Spleen (tissue), 11 donors: Measurements from ENCODE around the gene FAM193A. TPM values are rescaled to one million over a fixed set of nuclear protein-coding genes. Genes with fewer than 3 reads are reported as not detected.
A peak's percentile ranks its signal among the peaks of the same experiment; 100 is the strongest.

ENCODE experiments used
- DNase-seq: peaks from one replicate; pipeline ENCODE4 v3.0.0-alpha.2; 2020
- H3K27ac ChIP-seq, 8 donors: fragments of 200-600 bp; sonication (generic) in 7 of 8; 1 replicate in 4 of 8; 2 replicates in 4 of 8; pipeline versions ENCODE4 v1.5.0 to v1.8.0; 2016 to 2021; ENCODE audit warnings: inconsistent platforms in 4 of 8, mild to moderate bottlenecking in 4 of 8, moderate library complexity in 1 of 8
- H3K27me3 ChIP-seq, 7 donors: fragments of 200-600 bp; sonication (generic) in 6 of 7; replicated peaks in 1 of 7; 1 replicate in 4 of 7; 2 replicates in 3 of 7; pipeline versions ENCODE4 v1.5.0 to v1.8.0; 2016 to 2021; ENCODE audit warnings: inconsistent platforms in 3 of 7, mild to moderate bottlenecking in 1 of 7
- H3K36me3 ChIP-seq, 6 donors: fragments of 200-600 bp; sonication (generic) in 5 of 6; 1 replicate in 4 of 6; 2 replicates in 2 of 6; pipeline versions ENCODE4 v1.5.0 to v1.8.0; 2016 to 2021; ENCODE audit warnings: inconsistent platforms in 2 of 6
- H3K4me1 ChIP-seq, 6 donors: fragments of 200-600 bp; sonication (generic) in 5 of 6; 1 replicate in 3 of 6; 2 replicates in 3 of 6; pipeline versions ENCODE4 v1.5.0 to v1.8.0; 2016 to 2021; ENCODE audit warnings: inconsistent platforms in 3 of 6
- H3K4me3 ChIP-seq, 8 donors: fragments of 200-600 bp; sonication (generic) in 7 of 8; 1 replicate in 4 of 8; 2 replicates in 4 of 8; pipeline versions ENCODE4 v1.5.0 to v1.8.0; 2016 to 2021; ENCODE audit warnings: inconsistent platforms in 4 of 8, mild to moderate bottlenecking in 4 of 8, moderate library complexity in 2 of 8
- H3K9me3 ChIP-seq, 8 donors: fragments of 200-600 bp; sonication (generic) in 7 of 8; 1 replicate in 4 of 8; 2 replicates in 4 of 8; pipeline versions ENCODE4 v1.5.0 to v1.8.0; 2016 to 2021; ENCODE audit warnings: inconsistent platforms in 4 of 8
- CTCF ChIP-seq, 11 experiments: fragments of 200-600 bp in 7 of 11; fragments of 450-650 bp in 4 of 11; sonication (generic) in 4 of 11; IDR thresholded peaks in 8 of 11; conservative IDR thresholded peaks in 3 of 11; 1 replicate in 7 of 11; 2 replicates in 4 of 11; pipeline versions ENCODE4 v1.4.0 to v1.8.0; 2016 to 2021; ENCODE audit warnings: antibody characterized with exemption in 11 of 11, inconsistent platforms in 4 of 11, mild to moderate bottlenecking in 1 of 11
- POLR2A ChIP-seq, 3 donors: fragments of 450-650 bp; IDR thresholded peaks; one replicate each; pipeline ENCODE4 v1.5.1; 2017; ENCODE audit warnings: antibody characterized with exemption in 3 of 3, mild to moderate bottlenecking in 1 of 3
- POLR2AphosphoS5 ChIP-seq, 3 donors: sonication (generic); formaldehyde crosslinking; IDR thresholded peaks; one replicate each; pipeline ENCODE4 v1.5.1; 2017; ENCODE audit warnings: antibody characterized with exemption in 3 of 3
- WGBS, 5 donors: extraction: QIAGEN DNeasy Blood & Tissue Kit in 3 of 5; methylation state at CpG; one replicate each; pipeline versions ENCODE4 v1.1.5 to v1.1.7; 2013 to 2018; 5-methylcytosine and 5-hydroxymethylcytosine counted together
- intact Hi-C: fragments of 100-400 bp; cut with DNase I; formaldehyde crosslinking; loops from one replicate; pipeline ENCODE4 v1.15.0; 2023; ENCODE audit warnings: low total_unique reads
- polyA plus RNA-seq, 3 donors: library from polyadenylated mRNA; stranded (reverse); fragments of 200-250 nt; gene quantifications; one replicate each; pipeline ENCODE4 v1.2.1, GENCODE V29; 2013
- total RNA-seq, 7 donors: library from RNA; depleted of rRNA in 3 of 7; stranded (reverse); fragments of >200 nt in 3 of 7; fragmentation: NEBNext Ultra II Directional in 4 of 7; extraction: Animal tissue kit (Norgen Biotek cat#: 25700) in 4 of 7; gene quantifications; one replicate each; pipeline versions ENCODE4 v1.1.0 to v1.2.1, GENCODE V29; 2016 to 2021
- donor health status: healthy with polysubstance abuse.
- donor health status: DM: no; HTN: no; CAD: no; lungs with moderate emphysema.
- donor health status: DM: no; HTN: no; CAD: no.
- donor health status: Bipolar disorder and iron deficiency.
- donor health status: healthy.
- donor health status: DM: no; HTN: no; CAD: no.
- donor health status: DM: yes; HTN: yes; CAD: no.

Gene FAM193A
- total and polyA plus RNA-seq, 10 donors = 6.2 to 37.7 (median 31.6) TPM

- H3K36me3 ChIP-seq = no peaks in the 10 kb centered on the region
- 87 to 94% (median 90%) methylated on average over 12 of the region's 12 CpGs for WGBS, 5 donors
- peaks cover 0 to 62% (median 29%) of the 10 kb centered on the region in 6 donors for H3K4me1 ChIP-seq
- TF ChIP-seq POLR2AphosphoS5 (IDR thresholded peaks at IDR 0.05) = no peak
- no peak for TF ChIP-seq CTCF (IDR thresholded peaks at IDR 0.05 in 8 of 11, conservative IDR thresholded peaks at IDR 0.05 in 3 of 11)
- no peak for TF ChIP-seq POLR2A (IDR thresholded peaks at IDR 0.05)
- DNase-seq = peak; percentile 39
- intact Hi-C loops = loop anchor here (10.0 kb wide), 2 partner anchors 49 to 89 kb away; no protein-coding TSS in a partner anchor
- no peaks in the 10 kb centered on the region for H3K27me3 ChIP-seq
- no peak overlapping the region for H3K27ac ChIP-seq
- no peak overlapping the region for H3K4me3 ChIP-seq
- no peaks in the 10 kb centered on the region for H3K9me3 ChIP-seq
Measured at GRCh38 chr4:2765832-2766526, 229.5 kb downstream of the FAM193A start.

- no peak for TF ChIP-seq CTCF (IDR thresholded peaks at IDR 0.05 in 8 of 11, conservative IDR thresholded peaks at IDR 0.05 in 3 of 11)
- TF ChIP-seq POLR2AphosphoS5 (IDR thresholded peaks at IDR 0.05) = no peak
- TF ChIP-seq POLR2A (IDR thresholded peaks at IDR 0.05) = no peak
- Histone ChIP-seq H3K27ac (peak overlapping the region in 3 of 8 donors; percentile 2 to 32 (median 26)), H3K36me3 (no peaks in the 10 kb centered on the region), H3K4me3 (no peak overlapping the region), H3K27me3 (no peaks in the 10 kb centered on the region), H3K9me3 (no peaks in the 10 kb centered on the region), H3K4me1 (peaks cover 0 to 65% (median 32%) of the 10 kb centered on the region in 6 donors)
- intact Hi-C loops = loop anchor here (10.0 kb wide), 2 partner anchors 48 to 88 kb away; no protein-coding TSS in a partner anchor
- DNase-seq = peak; percentile 64
- 78 to 89% (median 88%) methylated on average over 4 to 5 of the region's 5 CpGs for WGBS, 5 donors
Measured at GRCh38 chr4:2767046-2767704, 230.7 kb downstream of the FAM193A start.

- 61 to 75% (median 70%) methylated on average over 11 of the region's 11 CpGs for WGBS, 5 donors
- H3K27me3 ChIP-seq = no peaks in the 10 kb centered on the region
- H3K4me1 ChIP-seq = peaks cover 0 to 67% (median 32%) of the 10 kb centered on the region in 6 donors
- no peaks in the 10 kb centered on the region for H3K36me3 ChIP-seq
- intact Hi-C loops = loop anchor here (10.0 kb wide), 2 partner anchors 47 to 87 kb away; no protein-coding TSS in a partner anchor
- no peaks in the 10 kb centered on the region for H3K9me3 ChIP-seq
- DNase-seq = peak; percentile 81
- H3K4me3 ChIP-seq = no peak overlapping the region
- TF ChIP-seq POLR2AphosphoS5 (IDR thresholded peaks at IDR 0.05) = peak in 2 of 3 donors; percentile 57
- no peak for TF ChIP-seq POLR2A (IDR thresholded peaks at IDR 0.05)
- peak overlapping the region in 3 of 8 donors; percentile 2 to 32 (median 26) for H3K27ac ChIP-seq
Measured at GRCh38 chr4:2767705-2768074, 231.2 kb downstream of the FAM193A start.

- no peak for TF ChIP-seq POLR2A (IDR thresholded peaks at IDR 0.05)
- no peak for TF ChIP-seq POLR2AphosphoS5 (IDR thresholded peaks at IDR 0.05)
- no peak for TF ChIP-seq CTCF (IDR thresholded peaks at IDR 0.05 in 8 of 11, conservative IDR thresholded peaks at IDR 0.05 in 3 of 11)
- Histone ChIP-seq H3K4me1 (peaks cover 0 to 67% (median 32%) of the 10 kb centered on the region in 6 donors), H3K27me3 (no peaks in the 10 kb centered on the region), H3K27ac (peak overlapping the region in 2 of 8 donors; percentile 26 to 32), H3K36me3 (no peaks in the 10 kb centered on the region), H3K4me3 (no peak overlapping the region), H3K9me3 (no peaks in the 10 kb centered on the region)
- intact Hi-C loops = loop anchor here (10.0 kb wide), 2 partner anchors 47 to 87 kb away; no protein-coding TSS in a partner anchor
- WGBS, 5 donors = 82 to 89% (median 84%) methylated on average over 9 of the region's 9 CpGs
- no peak for DNase-seq
Measured at GRCh38 chr4:2768124-2768523, 231.7 kb downstream of the FAM193A start.
